ENCODE data around the gene RNF10.
"Not testable (repeated sequence)": the region's sequence is repeated elsewhere in the genome, so short reads cannot be mapped to it uniquely, and the experiment has no call there.

Gene RNF10

DNA sequence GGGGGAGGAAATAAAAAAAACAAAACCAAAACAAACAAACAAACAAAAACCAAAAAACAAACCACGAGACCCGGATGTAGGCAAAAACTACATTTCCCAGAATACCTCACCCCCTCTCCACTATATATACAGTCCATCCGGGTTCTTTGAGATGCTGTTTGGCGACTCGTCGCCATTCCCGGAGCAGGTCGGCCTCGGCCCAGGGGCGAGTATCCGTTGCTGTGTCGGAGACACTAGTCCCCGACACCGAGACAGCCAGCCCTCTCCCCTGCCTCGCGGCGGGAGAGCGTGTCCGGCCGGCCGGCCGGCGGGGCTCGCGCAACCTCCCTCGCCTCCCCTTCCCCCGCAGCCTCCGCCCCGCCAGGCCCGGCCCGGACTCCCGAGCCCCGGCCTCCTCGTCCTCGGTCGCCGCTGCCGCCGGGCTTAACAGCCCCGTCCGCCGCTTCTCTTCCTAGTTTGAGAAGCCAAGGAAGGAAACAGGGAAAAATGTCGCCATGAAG, at the start of gene RNF10:
TSS of gene RNF10 (plus strand) at position 154 of the 500 bp plus-strand sequence. CDS start 456 bp downstream, outside the sequence.
- TF ChIP-seq CTCF (IDR thresholded peaks at IDR 0.05; ENCODE audit: borderline replicate concordance, control extremely low read depth, extremely low read depth, insufficient read depth, missing control alignments), result no peak
- DNase-seq (ENCODE audit: low spot score), result peak; percentile 94
- in situ Hi-C loops (cut with MboI; ENCODE audit: low sequenced_read_pairs, unreplicated experiment), result no loop called here

GRCh38 chr12:120485961-120486881, 47.9 kb upstream of the RNF10 start:
- no peak for TF ChIP-seq CTCF (IDR thresholded peaks at IDR 0.05; ENCODE audit: borderline replicate concordance, control extremely low read depth, extremely low read depth, insufficient read depth, missing control alignments)
- no peak for DNase-seq (ENCODE audit: low spot score)
- in situ Hi-C loops (cut with MboI; ENCODE audit: low sequenced_read_pairs, unreplicated experiment), result no loop called here

DNA sequence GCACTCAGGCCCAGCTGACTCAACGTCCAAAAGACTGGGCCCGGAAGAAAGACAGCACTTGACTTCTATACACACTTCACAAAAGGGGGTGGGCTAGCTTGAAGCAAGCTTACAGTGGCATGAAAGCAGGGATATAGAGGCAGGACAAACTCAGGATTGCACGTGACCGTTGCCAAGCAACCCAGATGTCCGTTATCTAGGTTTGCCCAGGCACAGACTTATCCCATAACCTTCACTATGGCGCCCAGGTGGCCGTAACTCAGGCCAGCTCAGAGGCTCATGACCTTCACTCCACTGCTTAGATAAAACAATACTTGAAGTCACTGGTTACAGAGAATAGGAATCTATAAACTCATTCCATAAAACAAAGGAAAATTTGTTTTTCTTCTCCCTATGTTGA, 46.6 kb upstream of the RNF10 start:
- in situ Hi-C loops (cut with MboI; ENCODE audit: low sequenced_read_pairs, unreplicated experiment); DNase-seq (ENCODE audit: low spot score): not testable (repeated sequence)

DNA sequence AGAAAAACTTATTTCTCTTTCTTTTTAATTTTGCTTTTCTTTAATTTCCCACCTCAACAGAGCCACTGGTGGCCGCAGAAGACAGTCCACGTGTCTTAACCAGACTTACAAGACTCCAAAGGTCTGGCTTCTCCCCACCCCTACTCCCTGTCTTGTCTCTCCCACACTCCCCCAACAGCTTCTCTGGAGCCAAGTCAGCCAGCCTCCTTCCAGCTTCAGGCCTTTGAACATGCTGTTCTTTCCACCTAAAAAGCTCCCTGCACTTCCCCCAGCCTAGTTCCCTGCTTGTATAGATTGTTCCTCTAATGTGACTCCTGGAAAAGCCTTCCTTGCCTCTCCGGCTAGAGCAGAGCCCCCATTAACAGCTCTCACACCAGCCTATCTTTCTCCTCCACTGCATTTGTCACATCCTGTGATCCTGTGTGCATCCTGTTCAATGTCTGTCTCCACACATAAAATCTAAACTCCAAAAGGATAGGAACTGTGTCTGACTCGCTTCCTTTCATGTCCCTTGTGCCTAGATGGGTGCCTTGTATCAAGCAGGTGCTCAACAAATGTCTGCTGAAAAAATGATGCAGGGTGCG, 46.0 kb upstream of the RNF10 start:
- no peak for DNase-seq (ENCODE audit: low spot score)
- in situ Hi-C loops (cut with MboI; ENCODE audit: low sequenced_read_pairs, unreplicated experiment), result no loop called here
- TF ChIP-seq CTCF (IDR thresholded peaks at IDR 0.05; ENCODE audit: borderline replicate concordance, control extremely low read depth, extremely low read depth, insufficient read depth, missing control alignments), result no peak

DNA sequence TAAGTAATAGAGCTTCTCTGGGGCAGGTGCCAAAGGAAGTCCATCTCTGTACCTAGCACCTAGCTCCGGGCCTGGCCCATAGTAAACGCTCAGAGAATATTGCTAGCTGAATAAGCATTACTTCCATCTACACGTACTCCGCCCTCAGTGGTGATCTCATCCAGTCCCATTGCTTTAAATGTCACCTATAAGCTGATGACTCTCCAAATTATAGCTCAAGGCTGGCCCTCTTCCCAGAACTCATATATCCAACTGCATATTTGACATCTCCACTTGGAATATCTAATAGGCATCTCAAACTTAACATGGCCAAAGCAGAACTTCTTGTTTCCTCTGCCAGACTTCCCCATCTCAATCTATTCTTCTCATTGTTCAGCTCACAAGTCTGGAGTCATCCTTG, 45.1 kb upstream of the RNF10 start:
- TF ChIP-seq CTCF (IDR thresholded peaks at IDR 0.05; ENCODE audit: borderline replicate concordance, control extremely low read depth, extremely low read depth, insufficient read depth, missing control alignments), result no peak
- in situ Hi-C loops (cut with MboI; ENCODE audit: low sequenced_read_pairs, unreplicated experiment), result no loop called here
- DNase-seq (ENCODE audit: low spot score), result no peak

GRCh38 chr12:120490325-120490724, 43.8 kb upstream of the RNF10 start:
- TF ChIP-seq CTCF (IDR thresholded peaks at IDR 0.05; ENCODE audit: borderline replicate concordance, control extremely low read depth, extremely low read depth, insufficient read depth, missing control alignments), result no peak
- in situ Hi-C loops (cut with MboI; ENCODE audit: low sequenced_read_pairs, unreplicated experiment), result no loop called here
- no peak for DNase-seq (ENCODE audit: low spot score)

Data from GM13976 (cell line).